Mucosa of descending colon (tissue), 3 donors: ENCODE measurements around the gene SPDYE4. TPM values are rescaled to one million over a fixed set of nuclear protein-coding genes. Genes with fewer than 3 reads are reported as not detected.

Experiments used
- ATAC-seq: fragments of 200-7000 bp; cut with Tn5 transposase; one replicate; pipeline ENCODE4 v1.9.1; 2020; ENCODE audit warnings: mild to moderate bottlenecking, moderate library complexity
- DNase-seq, 3 donors: peaks; one replicate each; pipeline ENCODE4 v3.0.0-alpha.2; 2020
- H3K36me3 ChIP-seq: fragments of 200-600 bp; one replicate; pipeline ENCODE4 v1.8.0; 2021; ENCODE audit warnings: low read depth, mild to moderate bottlenecking
- H3K4me1 ChIP-seq: fragments of 200-600 bp; one replicate; pipeline ENCODE4 v1.8.0; 2021; ENCODE audit warnings: low read depth, mild to moderate bottlenecking
- H3K4me3 ChIP-seq: fragments of 200-600 bp; one replicate; pipeline ENCODE4 v1.8.0; 2021; ENCODE audit warnings: mild to moderate bottlenecking
- H3K9me3 ChIP-seq: fragments of 200-600 bp; one replicate; pipeline ENCODE4 v1.8.0; 2021; ENCODE audit warnings: mild to moderate bottlenecking
- intact Hi-C, 2 donors: fragments of 100-400 bp; cut with DNase I in 1 of 2; cut with micrococcal nuclease in 1 of 2; formaldehyde crosslinking; loops; one replicate each; pipeline versions ENCODE4 v1.11.0 to v1.11.1; 2022; cut with DNase I, micrococcal nuclease
- total RNA-seq, 3 donors: library from RNA; stranded (reverse); fragmentation: NEBNext Ultra II Directional in 2 of 3; extraction: Animal tissue kit (Norgen Biotek cat#: 25700) in 2 of 3; gene quantifications; one replicate each; pipeline versions ENCODE4 v1.2.1 to v1.2.4, GENCODE V29; 2021 to 2023
- TF ChIP-seq, protein P1 (sequence below): fragments of 200-600 bp; IDR thresholded peaks from one replicate; pipeline ENCODE4 v1.8.0; 2022; ENCODE audit warnings: antibody characterized with exemption, mild to moderate bottlenecking
- donor health status: DM: no; HTN: no; CAD: no; lungs with moderate emphysema.
- donor health status: DM: no; HTN: no; CAD: no.
- donor health status: DM: no; HTN: yes; CAD: no.

Gene SPDYE4
- total RNA-seq, 3 donors from 2014 or later: not detected

DNA sequence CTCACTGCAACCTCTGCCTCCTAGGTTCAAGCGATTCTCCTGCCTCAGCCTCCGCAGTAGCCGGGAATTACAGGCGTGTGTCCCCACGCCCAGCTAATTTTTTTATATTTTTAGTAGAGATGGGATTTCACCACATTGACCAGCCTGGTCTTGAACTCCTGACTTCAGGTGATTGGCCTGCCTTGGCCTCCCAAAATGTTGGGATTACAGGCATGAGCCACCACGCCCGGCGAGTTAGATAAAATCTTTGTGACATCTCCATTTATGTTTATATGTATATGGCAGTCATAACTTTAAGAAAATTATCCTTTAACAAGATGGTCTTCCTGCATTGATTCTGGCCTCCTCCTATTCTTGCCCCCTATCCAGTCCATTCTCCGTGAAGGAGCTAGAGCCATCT, 37.8 kb downstream of the SPDYE4 start:
- Histone ChIP-seq H3K4me1 (no peaks in the 10 kb centered on the region), H3K4me3 (no peak overlapping the region), H3K36me3 (no peaks in the 10 kb centered on the region), H3K9me3 (no peaks in the 10 kb centered on the region)
- ATAC-seq (no peak), DNase-seq (no peak)
- TF ChIP-seq, protein P1, sequence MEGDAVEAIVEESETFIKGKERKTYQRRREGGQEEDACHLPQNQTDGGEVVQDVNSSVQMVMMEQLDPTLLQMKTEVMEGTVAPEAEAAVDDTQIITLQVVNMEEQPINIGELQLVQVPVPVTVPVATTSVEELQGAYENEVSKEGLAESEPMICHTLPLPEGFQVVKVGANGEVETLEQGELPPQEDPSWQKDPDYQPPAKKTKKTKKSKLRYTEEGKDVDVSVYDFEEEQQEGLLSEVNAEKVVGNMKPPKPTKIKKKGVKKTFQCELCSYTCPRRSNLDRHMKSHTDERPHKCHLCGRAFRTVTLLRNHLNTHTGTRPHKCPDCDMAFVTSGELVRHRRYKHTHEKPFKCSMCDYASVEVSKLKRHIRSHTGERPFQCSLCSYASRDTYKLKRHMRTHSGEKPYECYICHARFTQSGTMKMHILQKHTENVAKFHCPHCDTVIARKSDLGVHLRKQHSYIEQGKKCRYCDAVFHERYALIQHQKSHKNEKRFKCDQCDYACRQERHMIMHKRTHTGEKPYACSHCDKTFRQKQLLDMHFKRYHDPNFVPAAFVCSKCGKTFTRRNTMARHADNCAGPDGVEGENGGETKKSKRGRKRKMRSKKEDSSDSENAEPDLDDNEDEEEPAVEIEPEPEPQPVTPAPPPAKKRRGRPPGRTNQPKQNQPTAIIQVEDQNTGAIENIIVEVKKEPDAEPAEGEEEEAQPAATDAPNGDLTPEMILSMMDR: no peak
- intact Hi-C loops: no loop called here

DNA sequence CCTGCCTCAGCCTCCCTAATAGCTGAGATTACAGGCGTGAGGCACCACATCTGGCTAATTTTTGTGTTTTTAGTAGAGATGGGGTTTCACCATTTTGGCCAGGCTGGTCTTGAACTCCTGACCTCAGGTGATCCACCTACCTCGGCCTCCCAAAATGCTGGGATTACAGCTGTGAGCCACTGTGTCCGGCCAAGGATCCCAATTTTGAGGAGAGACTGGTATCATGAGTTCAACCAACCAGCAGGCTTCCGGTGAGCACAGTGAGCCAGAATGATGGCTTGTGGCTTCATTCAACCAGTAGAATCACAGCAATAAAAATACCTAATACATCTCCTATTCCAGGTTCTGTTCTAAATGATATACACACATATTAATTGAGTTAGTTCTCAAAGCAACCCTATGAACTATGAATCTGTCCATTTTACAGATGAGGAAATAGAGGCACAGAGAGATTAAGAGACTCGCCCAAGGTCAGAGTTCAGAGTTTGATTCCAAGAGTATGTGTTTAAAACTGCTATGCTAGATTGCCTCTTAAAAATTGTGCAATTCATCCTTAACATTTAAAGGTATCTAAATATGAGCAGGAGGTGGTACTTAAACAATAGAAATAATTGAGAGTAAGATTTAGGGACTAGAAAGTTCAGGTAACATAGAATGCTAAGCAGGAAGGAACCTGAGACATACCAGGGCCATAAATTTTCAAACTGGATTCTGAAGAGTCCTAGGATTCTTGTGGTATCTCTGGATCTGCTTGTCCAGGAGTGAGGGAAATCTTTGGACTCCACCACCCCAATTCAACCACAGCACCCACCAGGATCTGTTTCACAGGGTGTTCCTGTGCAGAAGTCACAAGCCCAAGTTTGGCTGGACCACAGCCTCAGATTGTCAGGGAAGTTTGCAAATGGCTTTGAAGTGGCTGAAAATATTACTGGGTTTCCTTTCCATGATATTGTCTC, 38.8 kb downstream of the SPDYE4 start:
- no peaks in the 10 kb centered on the region for H3K4me1 ChIP-seq
- H3K9me3 ChIP-seq: no peaks in the 10 kb centered on the region
- intact Hi-C loops: no loop called here
- no peak for ATAC-seq
- no peak overlapping the region for H3K4me3 ChIP-seq
- TF ChIP-seq, protein P1: no peak
- H3K36me3 ChIP-seq: no peaks in the 10 kb centered on the region
- no peak for DNase-seq

DNA sequence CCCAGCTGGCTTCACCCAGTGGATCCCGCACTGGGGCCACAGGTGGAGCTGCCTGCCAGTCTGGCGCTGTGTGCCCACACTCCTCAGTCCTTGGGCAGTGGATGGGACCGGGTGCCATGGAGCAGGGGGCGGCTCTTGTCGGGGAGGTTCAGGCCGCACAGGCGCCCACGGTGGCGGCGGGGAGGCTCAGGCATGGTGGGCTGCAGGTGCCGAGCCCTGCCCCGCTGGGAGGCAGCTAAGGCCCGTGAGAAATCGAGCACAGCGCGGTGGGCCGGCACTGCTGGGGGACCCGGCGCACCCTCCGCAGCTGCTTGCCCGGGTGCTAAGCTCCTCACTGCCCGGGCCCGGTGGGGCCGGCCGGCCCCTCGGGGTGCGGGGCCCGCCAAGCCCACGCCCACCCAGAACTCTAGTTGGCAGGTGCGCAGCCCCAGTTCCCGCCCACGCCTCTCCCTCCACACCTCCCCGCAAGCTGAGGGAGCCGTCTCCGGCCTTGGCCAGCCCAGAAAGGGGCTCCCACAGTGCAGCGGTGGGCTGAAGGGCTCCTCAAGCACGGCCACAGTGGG, 40.3 kb downstream of the SPDYE4 start:
- H3K9me3 ChIP-seq: no peaks in the 10 kb centered on the region
- no peak for DNase-seq
- H3K4me3 ChIP-seq: no peak overlapping the region
- intact Hi-C loops: no loop called here
- H3K36me3 ChIP-seq: no peaks in the 10 kb centered on the region
- TF ChIP-seq, protein P1: no peak
- H3K4me1 ChIP-seq: no peaks in the 10 kb centered on the region
- no peak for ATAC-seq

DNA sequence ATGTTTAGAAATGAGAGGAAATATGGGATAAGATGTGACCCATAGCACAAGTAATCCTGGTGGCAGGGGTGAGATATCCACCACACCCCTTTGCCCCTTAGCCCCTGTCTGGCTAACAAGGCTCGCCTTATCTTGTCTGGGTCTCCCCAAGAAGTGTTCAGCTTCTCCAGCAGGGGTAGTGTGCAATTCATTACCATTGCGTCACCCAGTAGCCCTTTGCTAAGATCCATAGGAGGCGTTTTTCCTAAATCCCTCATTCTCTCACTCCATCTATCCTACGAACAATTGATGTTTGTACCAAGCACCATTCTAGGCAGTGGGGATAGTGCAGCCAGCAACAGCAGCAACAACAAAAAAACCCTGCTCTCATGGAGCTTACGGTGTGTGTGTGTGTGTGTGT, 44.5 kb downstream of the SPDYE4 start:
- H3K4me1 ChIP-seq: no peaks in the 10 kb centered on the region
- intact Hi-C loops: no loop called here
- TF ChIP-seq, protein P1: no peak
- no peaks in the 10 kb centered on the region for H3K36me3 ChIP-seq
- no peak for ATAC-seq
- H3K4me3 ChIP-seq: no peak overlapping the region
- DNase-seq: no peak
- H3K9me3 ChIP-seq: no peaks in the 10 kb centered on the region

DNA sequence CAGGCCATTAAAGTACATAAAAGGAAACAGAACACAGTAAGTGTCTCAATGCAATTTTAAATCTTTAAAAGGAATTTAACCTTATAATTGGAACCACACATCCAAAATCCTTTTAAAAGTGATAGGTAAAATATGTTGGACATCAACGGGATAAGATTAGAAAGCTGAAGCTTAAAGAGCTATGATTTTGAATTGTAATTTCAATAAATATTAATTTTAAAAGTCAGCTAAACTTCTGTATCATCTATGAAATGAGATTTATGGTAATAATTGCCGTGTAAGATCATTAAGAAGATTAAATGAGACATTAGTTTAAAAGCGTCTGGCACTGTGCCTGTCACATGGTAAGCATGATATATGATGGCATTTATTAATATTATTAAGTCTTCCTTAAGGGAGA, 45.0 kb downstream of the SPDYE4 start:
- intact Hi-C loops: no loop called here
- ATAC-seq (no peak), DNase-seq (no peak)
- TF ChIP-seq, protein P1: no peak
- H3K9me3 ChIP-seq: no peaks in the 10 kb centered on the region
- H3K4me1 ChIP-seq: no peaks in the 10 kb centered on the region
- H3K4me3 ChIP-seq: no peak overlapping the region
- no peaks in the 10 kb centered on the region for H3K36me3 ChIP-seq
